NCI-H146 treated with DMSO at 0.1 percent for 48 hours (cell line): ENCODE results near the gene PPP6R3.

Experiments
- DNase-seq: peaks from one replicate; lab custom pipeline; 2025; ENCODE audit not compliant: unreplicated experiment; lab: John Stamatoyannopoulos, UW

The PPP6R3 gene

DNA sequence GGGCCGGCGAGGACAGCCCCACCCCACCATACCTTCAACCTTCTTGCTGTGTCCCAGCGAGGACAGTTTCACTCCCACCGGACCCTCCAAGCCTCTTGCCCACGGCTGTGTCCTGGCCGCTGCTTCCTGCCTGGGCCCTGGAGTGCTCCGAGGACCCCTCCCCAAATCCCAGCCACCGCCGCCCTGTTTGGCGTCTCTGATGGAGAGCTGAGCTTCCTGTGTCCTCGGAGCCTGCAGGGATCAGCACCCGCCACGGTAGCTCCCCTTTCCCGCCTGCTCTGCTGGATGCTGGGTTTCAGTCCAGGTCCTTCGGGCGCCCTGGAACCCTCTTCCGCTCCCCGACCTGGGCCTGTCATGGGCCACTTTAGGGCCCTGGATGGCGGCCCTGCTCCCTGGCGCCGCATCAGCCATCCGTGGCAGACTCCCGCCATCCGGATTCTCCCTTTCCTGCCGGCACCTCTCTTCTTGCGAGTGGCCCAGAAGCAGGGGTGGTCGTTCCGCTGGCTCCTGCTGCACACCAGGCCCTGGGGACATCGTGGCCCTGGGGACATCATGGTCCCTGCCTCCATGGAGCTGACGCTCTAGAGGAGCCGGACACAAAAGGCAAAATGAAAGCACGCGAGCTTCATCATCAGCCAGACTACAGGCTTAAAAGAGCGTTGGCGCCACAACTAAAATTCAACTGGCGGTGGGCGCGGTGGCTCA lies 189.5 kb downstream of the PPP6R3 start:
- no peak for DNase-seq

DNA sequence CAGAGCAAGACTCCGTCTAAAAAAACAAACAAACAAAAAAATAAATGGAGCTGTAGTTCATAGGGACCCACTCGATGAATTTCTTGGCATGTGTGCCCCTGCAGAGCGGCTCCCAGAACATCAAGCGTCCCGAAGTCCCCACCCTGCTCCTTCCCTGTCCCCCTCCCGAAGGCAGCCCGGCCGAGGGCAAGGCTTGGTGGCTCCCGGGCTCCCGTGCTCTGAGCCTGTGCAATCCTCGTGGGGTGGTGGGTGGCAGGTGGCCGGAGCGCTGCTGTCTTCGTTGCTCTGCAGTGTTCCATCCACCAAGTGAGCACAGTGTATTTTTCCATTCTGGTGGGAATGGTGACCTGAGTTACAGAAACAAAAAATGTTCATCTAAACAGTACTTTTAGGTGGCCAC lies 190.2 kb downstream of the PPP6R3 start:
- DNase-seq: no peak

DNA sequence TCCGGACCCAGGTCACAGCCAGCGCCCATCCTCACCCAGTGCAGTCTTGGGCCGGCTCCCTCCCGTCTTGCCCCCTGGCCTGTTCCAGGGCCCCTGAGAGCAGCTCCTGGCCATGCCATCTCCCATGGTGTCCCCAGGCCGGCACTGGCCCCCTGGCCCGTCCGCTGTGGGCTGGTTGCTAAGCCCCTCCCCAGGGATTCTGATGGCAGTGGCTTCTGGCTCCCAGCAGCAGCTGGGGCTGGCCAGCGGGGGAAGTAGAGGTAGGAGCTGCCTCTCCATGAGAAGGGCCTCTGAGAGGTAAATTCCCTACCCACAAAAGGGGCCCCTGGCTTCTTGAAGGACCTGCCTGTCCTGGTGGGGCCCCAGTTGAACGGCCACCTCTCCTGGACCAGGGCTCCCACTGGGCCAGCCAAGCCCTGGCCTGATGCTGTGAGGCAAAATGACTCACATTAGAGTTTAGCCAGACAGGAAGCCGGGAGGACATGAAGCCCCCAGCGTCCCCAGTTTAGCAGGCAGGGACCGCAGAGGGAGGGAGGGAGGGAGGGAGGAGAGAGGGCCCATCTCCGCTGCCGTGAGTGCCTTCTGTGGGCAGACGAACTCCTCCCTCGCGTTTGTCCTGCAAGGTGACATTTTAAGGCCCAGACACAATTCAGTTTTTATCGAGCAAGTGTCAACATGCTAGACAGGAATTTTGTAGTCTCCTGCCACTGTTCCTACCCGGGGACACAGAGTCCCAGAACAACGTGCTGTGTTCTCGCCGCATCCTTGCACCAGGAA lies 190.8 kb downstream of the PPP6R3 start:
- no peak for DNase-seq

DNA sequence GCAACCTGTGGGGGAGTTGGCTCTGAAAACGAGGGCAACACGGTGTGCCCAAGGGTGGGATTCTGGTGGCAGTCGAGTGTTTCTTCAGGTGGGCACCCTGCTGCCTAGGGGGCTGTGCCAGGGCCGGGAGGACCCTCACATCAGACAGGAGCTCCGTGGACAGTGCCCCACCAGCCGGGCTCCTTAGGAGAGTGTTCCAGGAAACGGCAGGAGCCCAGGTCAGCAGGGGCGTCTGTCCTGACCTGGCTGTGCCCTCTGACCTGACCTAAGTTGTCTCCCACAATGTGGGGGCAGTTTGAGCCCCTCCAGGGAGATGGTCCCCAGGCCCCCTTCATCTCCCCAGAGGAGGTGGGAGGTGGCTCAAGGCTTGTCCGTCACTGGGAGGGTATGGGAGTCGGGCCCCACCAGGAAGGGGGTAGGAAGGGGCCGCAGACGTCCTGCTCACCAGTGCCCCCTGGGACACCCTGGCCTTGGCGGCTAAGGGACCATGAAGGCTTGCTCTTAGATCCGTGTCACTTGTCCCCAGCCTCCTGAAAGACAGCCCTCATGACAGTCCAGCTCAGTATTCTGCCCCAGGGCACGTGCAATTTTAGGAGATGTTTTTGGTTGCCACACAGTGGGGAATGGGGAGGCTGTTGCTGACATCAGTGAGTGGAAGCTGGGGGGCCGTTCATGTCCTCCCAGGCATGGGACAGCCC lies 191.6 kb downstream of the PPP6R3 start:
- DNase-seq: no peak

DNA sequence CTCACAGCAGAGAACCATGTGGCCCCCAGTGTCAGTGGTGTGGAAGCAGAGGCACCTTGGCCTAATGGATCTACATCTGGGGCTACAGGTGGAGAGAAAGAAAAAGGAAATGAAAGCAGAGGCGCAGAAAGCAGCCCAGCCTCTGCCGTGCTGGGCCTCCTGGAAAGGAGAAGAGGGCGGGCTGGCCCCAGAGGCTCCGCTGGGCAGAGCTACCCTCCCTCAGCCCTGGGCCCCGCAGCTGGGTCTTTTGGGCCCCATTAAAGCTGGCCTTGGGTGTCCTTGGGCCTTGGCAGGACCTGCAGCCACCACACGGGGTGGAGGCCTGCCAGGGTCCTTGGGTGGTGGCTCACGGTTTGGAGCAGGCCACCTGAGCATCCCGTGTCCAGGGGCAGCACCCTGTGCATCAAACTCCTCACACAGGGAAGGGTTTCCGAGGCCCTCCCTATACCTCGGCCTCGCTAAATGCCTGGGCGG lies 192.2 kb downstream of the PPP6R3 start:
- no peak for DNase-seq

DNA sequence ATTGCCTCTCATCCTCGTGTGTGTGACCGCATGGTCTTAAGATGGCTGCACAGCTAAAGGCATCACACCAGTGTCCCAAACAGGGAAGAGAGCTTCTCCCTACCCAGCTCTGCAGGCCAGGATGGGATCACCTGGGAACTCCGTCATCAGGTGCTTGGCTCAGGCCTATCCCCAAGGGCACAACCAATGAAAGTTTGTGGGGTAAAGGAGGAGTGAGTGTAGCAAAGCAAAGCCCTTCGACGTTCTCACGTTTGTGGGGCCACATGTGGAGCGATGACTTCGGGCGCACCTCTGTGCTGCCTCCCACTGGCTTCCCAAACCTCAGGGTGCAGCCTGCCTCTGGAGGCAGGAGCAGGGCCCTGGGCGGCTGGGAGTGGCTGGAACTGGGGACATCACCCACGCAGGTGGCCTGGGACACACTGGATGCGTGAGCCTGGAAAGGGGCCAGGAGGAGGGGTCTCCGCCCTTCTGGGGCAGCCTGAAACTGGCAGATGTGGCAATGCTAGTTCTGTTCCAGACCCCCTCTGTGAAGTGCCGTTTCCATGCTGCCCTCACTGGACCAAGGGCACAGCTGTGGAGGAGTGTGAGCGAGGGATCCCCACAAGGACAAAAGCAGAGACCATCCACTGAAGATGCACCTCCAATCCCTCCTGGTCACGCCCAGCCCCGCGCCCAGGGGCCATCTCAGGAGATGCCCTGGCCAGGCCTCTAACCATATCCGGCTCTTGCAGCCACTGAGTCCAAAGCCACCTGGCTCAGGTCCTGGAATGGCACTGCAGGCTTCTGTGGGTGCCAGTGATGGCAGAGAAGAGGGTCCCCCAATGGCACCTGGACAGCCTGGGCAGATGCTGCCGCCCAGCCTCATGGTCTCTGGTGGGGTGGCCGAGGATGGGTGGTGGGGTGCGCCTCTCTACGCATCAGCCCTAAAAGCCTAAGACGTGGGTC lies 193.2 kb downstream of the PPP6R3 start:
- DNase-seq: no peak

DNA sequence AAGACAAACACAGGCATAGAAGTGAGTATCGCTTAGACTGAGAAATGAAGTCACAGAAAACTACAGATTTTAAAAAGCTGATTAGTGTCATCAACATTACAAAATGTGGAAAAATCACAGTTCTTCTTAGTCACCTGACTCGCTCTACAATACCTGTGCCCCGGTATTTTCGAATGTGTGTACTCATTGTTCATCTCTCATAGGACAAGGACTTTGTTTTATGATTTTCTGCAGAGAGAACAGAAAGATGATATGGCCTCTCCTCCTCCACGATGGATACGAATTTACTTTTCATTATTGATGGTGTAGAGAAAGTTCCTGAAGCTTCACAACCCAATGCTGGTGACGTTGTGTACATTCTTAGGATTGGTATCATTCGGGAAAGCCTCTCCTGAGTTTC lies 194.4 kb downstream of the PPP6R3 start:
- DNase-seq: no peak

DNA sequence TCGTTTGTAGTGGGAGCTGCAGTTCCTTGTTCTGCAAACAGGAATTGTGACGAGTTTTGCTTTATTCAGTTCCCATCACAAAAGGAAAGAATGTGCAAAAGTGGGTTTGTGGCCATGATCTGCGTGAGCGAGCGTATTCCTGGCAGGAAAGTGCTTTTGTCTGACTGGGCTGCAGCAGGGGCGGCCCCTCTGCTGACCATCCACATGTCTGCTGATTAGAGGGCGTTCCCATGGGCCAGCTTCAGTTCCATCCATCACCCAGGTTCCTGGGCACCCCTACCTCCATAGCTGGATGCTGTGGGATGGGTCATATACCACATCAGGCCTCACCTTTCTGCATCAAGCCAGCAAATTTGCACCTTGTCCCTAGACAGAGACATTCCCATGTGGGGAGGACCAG lies 194.9 kb downstream of the PPP6R3 start:
- no peak for DNase-seq

DNA sequence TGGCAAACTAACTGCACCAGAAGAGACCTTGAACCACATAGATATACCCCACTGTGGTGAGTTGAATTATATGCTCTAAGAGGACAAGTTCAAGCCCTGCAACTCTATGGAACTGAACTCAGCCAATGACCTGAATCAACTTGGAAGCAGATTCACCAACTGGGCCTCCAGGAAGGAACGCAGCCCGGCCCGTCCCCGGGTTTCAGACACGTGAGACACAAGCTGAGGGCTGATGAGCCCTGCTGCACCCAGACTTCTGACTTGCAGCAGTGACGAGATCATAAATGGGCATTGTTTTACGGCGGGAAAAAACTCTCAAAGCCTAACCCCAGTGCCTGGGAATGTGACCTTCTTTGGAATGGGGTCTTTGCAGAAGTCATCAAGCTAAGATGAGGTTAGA lies 195.3 kb downstream of the PPP6R3 start:
- no peak for DNase-seq

DNA sequence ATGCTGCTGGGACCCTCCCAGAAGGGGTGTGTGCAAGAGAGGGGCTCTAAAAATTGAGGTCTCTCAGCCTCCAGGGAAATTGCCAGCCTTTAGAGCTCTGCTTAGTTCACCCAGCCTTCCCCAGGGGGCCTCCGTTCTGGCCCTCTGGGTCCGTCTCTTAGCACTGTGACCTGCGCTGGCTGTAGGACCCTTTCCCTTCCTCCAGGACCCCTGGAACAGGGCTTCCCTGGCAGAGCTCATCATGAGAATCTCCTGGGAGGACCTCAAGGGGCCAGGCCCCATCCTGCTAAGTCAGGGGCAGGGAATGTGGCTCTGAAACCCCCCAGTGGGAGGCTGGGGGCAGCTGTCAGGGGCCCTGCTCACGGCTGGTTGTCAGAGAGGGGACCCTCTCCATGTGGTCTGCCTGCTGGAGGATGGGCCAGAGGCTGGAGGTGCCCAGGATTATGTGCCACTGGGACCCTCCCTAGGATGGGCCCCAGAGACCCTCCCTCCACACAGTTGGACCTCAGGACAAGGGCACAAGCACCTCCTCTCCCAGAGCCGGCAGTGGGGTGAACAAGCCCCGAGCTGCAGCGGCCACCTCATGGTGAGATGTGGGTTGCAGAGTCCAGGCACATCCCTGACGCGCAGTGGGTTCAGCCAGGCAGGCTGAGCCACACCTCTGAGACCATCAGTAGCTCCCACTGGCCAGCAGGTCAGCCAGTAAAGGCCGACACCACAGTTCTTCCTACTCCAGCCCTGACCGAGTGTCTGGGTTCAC lies 196.6 kb downstream of the PPP6R3 start:
- no peak for DNase-seq

DNA sequence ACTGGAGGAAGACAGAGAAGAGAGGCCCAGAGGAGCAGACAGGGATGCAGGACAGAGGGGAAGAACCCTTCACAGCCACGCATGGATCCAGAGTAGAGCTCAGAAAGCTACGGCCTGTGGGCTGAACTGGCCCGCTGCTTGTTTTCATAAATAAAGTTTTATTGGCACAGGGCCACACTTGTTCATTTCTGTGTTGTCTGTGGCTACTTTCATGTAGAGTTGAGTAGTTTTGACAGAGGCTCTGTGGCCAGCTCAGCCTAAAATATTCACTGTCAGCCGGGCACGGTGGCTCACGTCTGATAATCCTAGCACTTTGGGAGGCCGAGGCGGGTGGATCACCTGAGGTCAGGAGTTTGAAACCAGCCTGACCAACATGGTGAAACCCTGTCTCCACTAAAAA lies 197.5 kb downstream of the PPP6R3 start:
- DNase-seq: no peak

DNA sequence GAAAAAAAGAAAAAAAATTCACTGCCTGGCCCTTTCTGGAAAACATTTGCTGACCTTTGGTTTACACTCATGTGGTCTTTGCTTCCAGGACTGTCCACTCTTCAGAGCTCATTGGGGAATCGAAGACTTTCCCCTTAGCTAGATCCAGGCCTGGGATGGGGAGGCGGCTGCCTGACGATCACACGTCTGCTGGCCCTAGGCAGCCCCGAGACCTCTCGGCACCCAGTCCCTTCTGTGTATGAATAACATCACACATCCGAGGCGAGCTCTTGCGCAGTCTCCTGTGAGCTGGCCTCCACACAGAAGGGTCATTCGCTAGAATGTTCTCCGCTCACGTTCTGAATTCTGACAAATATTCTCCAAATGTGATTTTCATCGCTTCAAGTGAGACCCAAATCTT lies 198.1 kb downstream of the PPP6R3 start:
- no peak for DNase-seq

DNA sequence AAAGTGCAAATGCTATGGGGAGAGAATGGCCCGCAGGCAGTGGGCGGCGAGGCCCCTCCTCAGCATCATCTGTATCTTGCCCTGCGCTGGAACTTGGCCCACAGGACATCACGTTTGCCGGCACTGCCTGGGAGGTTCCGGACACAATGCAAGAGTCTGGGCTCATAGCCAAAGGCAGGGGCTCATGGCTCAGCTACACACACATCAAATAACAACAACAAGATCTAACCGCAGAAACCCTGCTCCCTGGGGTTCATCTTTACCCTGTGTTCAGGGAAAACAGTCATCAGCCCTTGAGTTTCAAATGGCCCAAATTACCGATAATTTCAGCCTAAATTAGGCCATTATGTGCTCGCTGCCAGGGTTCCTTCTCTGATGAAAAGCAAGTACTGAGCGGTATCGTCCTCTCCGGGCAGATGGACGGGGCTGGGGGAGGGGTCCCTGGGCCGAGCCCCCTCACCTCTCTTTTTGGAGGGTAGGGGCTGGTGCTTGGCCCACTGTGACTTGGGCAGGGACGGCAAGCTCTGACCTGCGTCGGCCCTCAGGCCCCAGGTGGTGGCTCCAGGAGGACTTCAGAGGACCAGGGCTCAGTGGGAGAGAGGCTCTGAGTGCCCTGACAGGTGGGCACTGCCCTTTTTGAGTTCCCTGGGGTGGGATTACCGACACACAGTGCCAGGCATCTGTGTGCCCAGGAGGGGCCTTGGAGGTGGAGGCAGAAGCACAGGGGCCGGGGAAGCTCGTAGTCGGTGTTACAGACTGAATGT lies 198.8 kb downstream of the PPP6R3 start:
- peak; percentile 86 for DNase-seq

DNA sequence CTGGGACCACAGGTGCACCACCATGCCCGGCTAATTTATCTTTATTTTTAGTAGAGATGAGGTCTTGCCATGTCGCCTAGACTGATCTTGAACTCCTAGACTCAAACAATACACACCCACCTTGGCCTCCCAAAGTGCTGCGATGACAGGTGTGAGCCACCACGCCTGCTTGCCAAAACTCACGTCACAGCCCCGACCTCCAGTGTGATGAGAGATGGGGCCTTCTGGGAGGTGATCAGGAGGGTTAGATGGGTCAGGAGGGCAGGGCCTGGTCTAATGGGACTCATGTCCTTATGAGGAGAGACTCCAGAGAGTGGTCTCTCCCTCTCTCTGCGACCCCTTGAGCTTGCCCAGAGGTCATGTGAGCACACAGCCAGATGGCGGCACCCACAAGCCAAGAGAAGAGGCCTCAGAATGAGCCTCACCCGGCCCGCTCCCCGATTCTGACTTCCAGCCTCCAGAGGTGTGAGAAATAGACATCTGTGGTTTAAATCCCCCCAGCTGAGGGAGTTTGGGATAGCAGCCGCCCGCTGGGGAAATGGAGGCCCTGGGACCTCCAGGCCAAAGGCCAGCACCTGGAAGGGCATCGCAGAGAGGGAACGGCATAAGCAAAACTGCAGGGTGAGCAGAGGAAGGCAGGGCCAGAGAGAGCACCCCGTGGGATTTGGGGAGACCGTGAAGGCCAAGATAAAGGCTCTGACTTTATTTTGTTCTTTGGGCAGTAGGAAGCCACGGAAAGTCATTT lies 199.7 kb downstream of the PPP6R3 start:
- no peak for DNase-seq

DNA sequence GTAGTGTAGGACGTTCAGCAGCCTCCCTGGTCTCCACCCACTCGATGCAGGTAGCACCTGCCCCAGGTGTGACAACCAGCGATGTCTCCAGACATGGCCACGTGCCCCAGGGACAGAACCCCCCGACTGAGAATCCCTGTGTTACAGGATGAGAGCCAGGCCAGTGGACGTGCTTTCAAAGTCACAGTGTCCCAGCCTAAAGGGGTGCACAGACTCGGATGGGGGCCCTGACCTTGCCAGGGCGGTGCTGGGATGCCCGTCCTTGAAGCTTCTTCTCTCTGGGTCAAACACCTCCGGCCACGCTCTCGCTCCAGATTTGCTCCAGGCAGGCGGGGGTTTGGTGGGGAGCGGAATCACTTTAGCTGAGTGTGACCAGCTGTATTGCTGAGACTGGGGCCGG lies 200.5 kb downstream of the PPP6R3 start:
- no peak for DNase-seq

DNA sequence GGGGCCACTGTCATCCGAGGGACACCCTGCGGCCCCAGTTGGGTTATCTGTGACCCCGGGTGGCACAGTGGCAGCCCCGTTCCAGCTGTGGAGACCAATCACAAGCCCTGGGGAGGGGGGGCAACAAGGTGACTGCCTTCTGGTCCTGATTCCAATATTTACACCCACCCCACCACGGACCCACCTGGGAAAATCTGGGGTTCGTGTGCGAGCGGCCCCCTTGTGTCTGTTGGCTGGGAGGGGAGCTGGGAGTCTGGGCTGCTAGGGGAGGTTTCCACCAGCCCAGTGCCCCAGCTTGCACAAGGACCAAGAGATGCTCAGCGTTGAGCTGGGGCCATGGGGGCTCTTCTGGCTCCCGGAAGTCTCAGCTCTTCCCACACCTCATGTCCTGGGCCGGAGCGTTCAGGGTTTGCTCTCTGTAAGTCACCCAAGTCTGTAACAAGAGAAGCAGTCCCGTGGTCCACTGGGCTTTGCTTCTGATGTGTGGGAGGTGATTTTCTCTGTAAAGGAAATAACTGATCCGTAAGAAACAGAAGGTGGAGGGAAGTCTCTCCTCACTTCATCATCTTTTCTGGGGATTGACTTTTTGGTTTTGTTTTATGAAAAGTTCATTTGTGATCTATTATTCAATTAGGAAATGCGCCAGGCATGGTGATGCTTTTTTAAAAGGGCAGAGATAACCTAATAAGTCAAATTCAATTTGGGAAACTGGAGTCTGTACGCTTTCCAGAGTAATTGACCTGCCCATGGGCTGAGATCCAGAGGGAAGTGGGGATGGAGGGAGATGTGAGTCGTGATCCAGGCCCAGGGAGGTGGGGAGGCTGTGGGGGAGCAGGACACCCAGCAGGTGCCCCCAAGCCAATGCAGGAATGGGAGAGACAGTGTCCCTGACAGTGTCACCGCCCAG lies 201.4 kb downstream of the PPP6R3 start:
- no peak for DNase-seq

DNA sequence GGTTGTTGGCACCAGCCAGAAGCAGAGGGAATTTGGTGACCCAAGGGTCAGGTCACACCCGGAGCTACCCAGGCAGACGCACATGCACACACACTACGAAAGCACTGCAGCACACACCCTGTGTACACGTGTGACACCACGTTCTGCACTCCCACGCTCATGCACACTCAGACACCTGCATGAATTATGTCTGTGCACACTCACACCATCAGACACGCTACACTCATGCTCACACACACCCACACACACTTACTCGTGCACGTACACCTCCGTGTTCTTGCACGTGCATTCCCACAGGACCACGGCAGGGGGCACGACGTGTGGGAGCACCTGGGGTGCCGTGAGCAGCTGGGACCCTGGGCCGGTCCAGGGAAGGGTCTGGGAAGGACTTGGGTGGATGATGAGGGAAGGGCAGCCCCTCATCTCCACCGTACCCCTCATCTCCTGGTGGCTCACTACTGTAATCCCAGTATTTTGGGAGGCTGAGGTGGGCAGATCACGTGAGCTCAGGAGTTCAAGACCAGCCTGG lies 203.0 kb downstream of the PPP6R3 start:
- no peak for DNase-seq
